Posterior cingulate gyrus (tissue), 11 donors: Measurements from ENCODE around the gene SCN3B.
"Not testable (repeated sequence)": the region's sequence is repeated elsewhere in the genome, so short reads cannot be mapped to it uniquely, and the experiment has no call there.

Experiments
- DNase-seq, 10 donors: peaks; one replicate each; pipeline versions ENCODE4 v3.0.0 to v3.0.0-alpha.2; 2020 to 2021; ENCODE audit warnings: mixed read lengths in 3 of 10
- intact Hi-C: fragments of 100-400 bp; cut with DNase I; formaldehyde crosslinking; loops from one replicate; pipeline ENCODE4 v1.15.1; 2023

Gene SCN3B

GRCh38 chr11:123659965-123660364 lies 5.5 kb upstream of the SCN3B start:
- intact Hi-C loops, result not testable (repeated sequence)

GRCh38 chr11:123659311-123659710 lies 4.9 kb upstream of the SCN3B start:
- no peak for DNase-seq
- intact Hi-C loops, result no loop called here

More at GRCh38 chr11:123659965-123660364, 5.5 kb upstream of the SCN3B start:
- not testable (repeated sequence) for DNase-seq

GRCh38 chr11:123653827-123654565 lies 428 bp downstream of the SCN3B start:
- intact Hi-C loops, result no loop called here
- DNase-seq, result peak in 5 of 10 donors; percentile 30 to 90 (median 78)

GRCh38 chr11:123653483-123653826 lies 969 bp downstream of the SCN3B start:
- DNase-seq, result no peak
- intact Hi-C loops, result no loop called here

GRCh38 chr11:123652599-123652998 lies 1.8 kb downstream of the SCN3B start:
- intact Hi-C loops, result no loop called here

GRCh38 chr11:123650901-123651300 lies 3.5 kb downstream of the SCN3B start:
- intact Hi-C loops, result no loop called here
- no peak for DNase-seq

More at GRCh38 chr11:123652599-123652998, 1.8 kb downstream of the SCN3B start:
- no peak for DNase-seq

- DNase-seq, result peak in 1 of 10 donors; percentile 61
- intact Hi-C loops, result no loop called here
Measured at GRCh38 chr11:123645286-123645975, 9.0 kb downstream of the SCN3B start.

- intact Hi-C loops, result no loop called here
- DNase-seq, result no peak
Measured at GRCh38 chr11:123642435-123642834, 12.0 kb downstream of the SCN3B start.

- no peak for DNase-seq
- intact Hi-C loops, result loop anchor here (2.0 kb wide), 1 partner anchor 65 kb away; no protein-coding TSS in a partner anchor
Measured at GRCh38 chr11:123641495-123641840, 13.0 kb downstream of the SCN3B start.

- peak; percentile 34 to 93 (median 62) for DNase-seq
- intact Hi-C loops, result loop anchor here (2.0 kb wide), 1 partner anchor 66 kb away; no protein-coding TSS in a partner anchor
Measured at GRCh38 chr11:123640677-123641494, 13.5 kb downstream of the SCN3B start.

- DNase-seq, result no peak
- intact Hi-C loops, result loop anchor here (2.0 kb wide), 1 partner anchor 67 kb away; no protein-coding TSS in a partner anchor
Measured at GRCh38 chr11:123640029-123640428, 14.4 kb downstream of the SCN3B start.

GRCh38 chr11:123630126-123630608 lies 24.3 kb downstream of the SCN3B start:
- DNase-seq, result peak in 1 of 10 donors; percentile 19
- intact Hi-C loops, result no loop called here

- intact Hi-C loops, result no loop called here
Measured at GRCh38 chr11:123628936-123629683, 25.3 kb downstream of the SCN3B start.

GRCh38 chr11:123624974-123625373 lies 29.4 kb downstream of the SCN3B start:
- intact Hi-C loops, result no loop called here
- no peak for DNase-seq

More at GRCh38 chr11:123628936-123629683, 25.3 kb downstream of the SCN3B start:
- DNase-seq, result peak in 4 of 10 donors; percentile 45 to 86 (median 66)

GRCh38 chr11:123622576-123622975 lies 31.8 kb downstream of the SCN3B start:
- intact Hi-C loops, result no loop called here
- peak in 1 of 10 donors; percentile 35 for DNase-seq

- DNase-seq, result peak; percentile 16 to 94 (median 60)
- intact Hi-C loops, result no loop called here
Measured at GRCh38 chr11:123616505-123617198, 37.8 kb downstream of the SCN3B start.

- DNase-seq, result no peak
- intact Hi-C loops, result no loop called here
Measured at GRCh38 chr11:123611698-123612097, 42.7 kb downstream of the SCN3B start.

GRCh38 chr11:123608945-123609344 lies 45.5 kb downstream of the SCN3B start:
- intact Hi-C loops, result no loop called here
- DNase-seq, result no peak

- DNase-seq, result no peak
- intact Hi-C loops, result no loop called here
Measured at GRCh38 chr11:123608371-123608770, 46.1 kb downstream of the SCN3B start.
